ENCODE data around the gene IL32. TPM values are rescaled to one million over a fixed set of nuclear protein-coding genes. Genes with fewer than 3 reads are reported as not detected.

Gene IL32
- polyA plus RNA-seq, 1 donor from 2014 or later, result not detected

- Histone ChIP-seq H4K20me1 (ENCODE audit: insufficient read depth) (no peaks in the 10 kb centered on the region), H3K79me2 (replicated peaks; ENCODE audit: insufficient read depth, low read length) (no peaks in the 10 kb centered on the region), H3K9me2 (ENCODE audit: insufficient read depth, low read length) (no peaks in the 10 kb centered on the region), H3K9me3 (ENCODE audit: low read length) (no peaks in the 10 kb centered on the region), H3F3A (ENCODE audit: insufficient read depth, low read length, poor library complexity, severe bottlenecking) (no peaks in the 10 kb centered on the region), H3K27me3 (ENCODE audit: insufficient read depth, low read depth, low read length) (no peaks in the 10 kb centered on the region), H3K36me3 (ENCODE audit: insufficient read depth, low read length) (no peaks in the 10 kb centered on the region), H3K9ac (ENCODE audit: low read length) (peak overlapping the region; percentile 88), H3K4me3 (ENCODE audit: low read length) (peak overlapping the region; percentile 97), H3K27ac (ENCODE audit: low read length) (no peak overlapping the region), H2AFZ (ENCODE audit: low read depth, low read length) (peak overlapping the region; percentile 76), H3K4me2 (ENCODE audit: low read length) (peak overlapping the region; percentile 39)
- no peak for TF ChIP-seq EP300 (conservative IDR thresholded peaks at IDR 0.05; ENCODE audit: poor library complexity, severe bottlenecking)
- TF ChIP-seq SMC3 (conservative IDR thresholded peaks at IDR 0.05; ENCODE audit: poor library complexity), result no peak
- TF ChIP-seq MXI1 (conservative IDR thresholded peaks at IDR 0.05; ENCODE audit: poor library complexity, severe bottlenecking), result no peak
- TF ChIP-seq POLR2AphosphoS5 (IDR thresholded peaks at IDR 0.05), result no peak
- no peak for TF ChIP-seq EZH2 (IDR thresholded peaks at IDR 0.05; ENCODE audit: borderline replicate concordance, insufficient read depth, low read length, poor library complexity, severe bottlenecking)
- TF ChIP-seq TAF1 (IDR thresholded peaks at IDR 0.05; ENCODE audit: low read depth), result no peak
- TF ChIP-seq CTCF (IDR thresholded peaks at IDR 0.05; ENCODE audit: poor library complexity, severe bottlenecking), result no peak
- no peak for TF ChIP-seq REST (IDR thresholded peaks at IDR 0.05; ENCODE audit: borderline replicate concordance)
- TF ChIP-seq RAD21 (conservative IDR thresholded peaks at IDR 0.05), result no peak
These were observed 5.7 kb upstream of the IL32 start for GRCh38 chr16:3059723-3060242.

- TF ChIP-seq POLR2AphosphoS5 (IDR thresholded peaks at IDR 0.05) (no peak), REST (IDR thresholded peaks at IDR 0.05; ENCODE audit: borderline replicate concordance) (no peak), MXI1 (conservative IDR thresholded peaks at IDR 0.05; ENCODE audit: poor library complexity, severe bottlenecking) (no peak), TAF1 (IDR thresholded peaks at IDR 0.05; ENCODE audit: low read depth) (no peak), EZH2 (IDR thresholded peaks at IDR 0.05; ENCODE audit: borderline replicate concordance, insufficient read depth, low read length, poor library complexity, severe bottlenecking) (no peak), RAD21 (conservative IDR thresholded peaks at IDR 0.05) (no peak), CTCF (IDR thresholded peaks at IDR 0.05; ENCODE audit: poor library complexity, severe bottlenecking) (no peak), SMC3 (conservative IDR thresholded peaks at IDR 0.05; ENCODE audit: poor library complexity) (no peak), EP300 (conservative IDR thresholded peaks at IDR 0.05; ENCODE audit: poor library complexity, severe bottlenecking) (no peak)
- Histone ChIP-seq H3K9me2 (ENCODE audit: insufficient read depth, low read length) (no peaks in the 10 kb centered on the region), H3K9me3 (ENCODE audit: low read length) (no peaks in the 10 kb centered on the region), H3K9ac (ENCODE audit: low read length) (no peak overlapping the region), H3K27me3 (ENCODE audit: insufficient read depth, low read depth, low read length) (no peaks in the 10 kb centered on the region), H3K27ac (ENCODE audit: low read length) (no peak overlapping the region), H3F3A (ENCODE audit: insufficient read depth, low read length, poor library complexity, severe bottlenecking) (no peaks in the 10 kb centered on the region), H3K4me2 (ENCODE audit: low read length) (no peak overlapping the region), H3K79me2 (replicated peaks; ENCODE audit: insufficient read depth, low read length) (no peaks in the 10 kb centered on the region), H4K20me1 (ENCODE audit: insufficient read depth) (no peaks in the 10 kb centered on the region), H3K36me3 (ENCODE audit: insufficient read depth, low read length) (no peaks in the 10 kb centered on the region), H3K4me3 (ENCODE audit: low read length) (no peak overlapping the region), H2AFZ (ENCODE audit: low read depth, low read length) (no peak overlapping the region)
These were observed 4.9 kb upstream of the IL32 start for GRCh38 chr16:3060339-3061127.
